Aorta (tissue), 5 donors: Measurements from ENCODE around the gene SMG7. TPM values are rescaled to one million over a fixed set of nuclear protein-coding genes. Genes with fewer than 3 reads are reported as not detected.
A peak's percentile ranks its signal among the peaks of the same experiment; 100 is the strongest.

ENCODE experiments used
- ATAC-seq: fragments of 200-7000 bp; cut with Tn5 transposase; one replicate; pipeline ENCODE4 v1.9.1; 2022; ENCODE audit warnings: moderate library complexity; ENCODE audit not compliant: low FRiP score
- DNase-seq, 2 donors: peaks; one replicate each; pipeline ENCODE4 v3.0.0-alpha.2; 2020
- H3K27ac ChIP-seq, 2 donors: one replicate each; pipeline ENCODE4 v1.5.1; 2013; ENCODE audit warnings: low read length in 2 of 2, mild to moderate bottlenecking in 2 of 2, moderate library complexity in 2 of 2, control low read depth in 1 of 2, inconsistent platforms in 1 of 2, low read depth in 1 of 2
- H3K27me3 ChIP-seq, 2 donors: one replicate each; pipeline ENCODE4 v1.6.1; 2013; ENCODE audit warnings: control low read depth in 1 of 2, low read length in 1 of 2, mild to moderate bottlenecking in 1 of 2, moderate library complexity in 1 of 2; ENCODE audit not compliant: insufficient read depth in 2 of 2, control insufficient read depth in 1 of 2
- H3K36me3 ChIP-seq, 2 donors: one replicate each; pipeline ENCODE4 v1.6.1; 2013; ENCODE audit warnings: control low read depth in 1 of 2, low read length in 1 of 2, mild to moderate bottlenecking in 1 of 2; ENCODE audit not compliant: insufficient read depth in 2 of 2, control insufficient read depth in 1 of 2
- H3K4me1 ChIP-seq, 2 donors: one replicate each; pipeline ENCODE4 v1.6.1; 2013; ENCODE audit warnings: low read length in 2 of 2, control low read depth in 1 of 2, mild to moderate bottlenecking in 1 of 2, moderate library complexity in 1 of 2; ENCODE audit not compliant: insufficient read depth in 2 of 2, control insufficient read depth in 1 of 2
- H3K4me3 ChIP-seq, 2 donors: one replicate each; pipeline ENCODE4 v1.5.1; 2013; ENCODE audit warnings: low read length in 2 of 2, control low read depth in 1 of 2, mild to moderate bottlenecking in 1 of 2
- H3K9me3 ChIP-seq: one replicate; pipeline ENCODE4 v1.6.1; 2013; ENCODE audit warnings: mild to moderate bottlenecking, low read length; ENCODE audit not compliant: control insufficient read depth
- WGBS, 2 donors: extraction: QIAGEN DNeasy Blood & Tissue Kit; methylation state at CpG; one replicate each; pipeline ENCODE4 v1.1.7; 2013; 5-methylcytosine and 5-hydroxymethylcytosine counted together
- intact Hi-C, 2 donors: fragments of 100-400 bp; cut with DNase I; formaldehyde crosslinking; loops; one replicate each; pipeline versions ENCODE4 v1.14.2 to v1.15.0; 2022
- polyA plus RNA-seq, 2 donors: library from polyadenylated mRNA; stranded (reverse); fragments of 200-250 nt; gene quantifications; one replicate each; pipeline ENCODE4 v1.2.3, GENCODE V29; 2013
- total RNA-seq, 2 donors: library from RNA; stranded (reverse); fragmentation: NEBNext Ultra II Directional; extraction: Animal tissue kit (Norgen Biotek cat#: 25700); gene quantifications; one replicate each; pipeline ENCODE4 v1.2.1, GENCODE V29; 2021
- donor health status: healthy with polysubstance abuse.
- donor health status: Bipolar disorder and iron deficiency.
- donor health status: DM: no; HTN: no; CAD: no.
- donor health status: DM: no; HTN: no; CAD: no.
- donor health status: DM: yes; HTN: yes; CAD: no.

SMG7 gene
- total and polyA plus RNA-seq, 4 donors: 7.4 to 51.0 (median 24.1) TPM

DNA sequence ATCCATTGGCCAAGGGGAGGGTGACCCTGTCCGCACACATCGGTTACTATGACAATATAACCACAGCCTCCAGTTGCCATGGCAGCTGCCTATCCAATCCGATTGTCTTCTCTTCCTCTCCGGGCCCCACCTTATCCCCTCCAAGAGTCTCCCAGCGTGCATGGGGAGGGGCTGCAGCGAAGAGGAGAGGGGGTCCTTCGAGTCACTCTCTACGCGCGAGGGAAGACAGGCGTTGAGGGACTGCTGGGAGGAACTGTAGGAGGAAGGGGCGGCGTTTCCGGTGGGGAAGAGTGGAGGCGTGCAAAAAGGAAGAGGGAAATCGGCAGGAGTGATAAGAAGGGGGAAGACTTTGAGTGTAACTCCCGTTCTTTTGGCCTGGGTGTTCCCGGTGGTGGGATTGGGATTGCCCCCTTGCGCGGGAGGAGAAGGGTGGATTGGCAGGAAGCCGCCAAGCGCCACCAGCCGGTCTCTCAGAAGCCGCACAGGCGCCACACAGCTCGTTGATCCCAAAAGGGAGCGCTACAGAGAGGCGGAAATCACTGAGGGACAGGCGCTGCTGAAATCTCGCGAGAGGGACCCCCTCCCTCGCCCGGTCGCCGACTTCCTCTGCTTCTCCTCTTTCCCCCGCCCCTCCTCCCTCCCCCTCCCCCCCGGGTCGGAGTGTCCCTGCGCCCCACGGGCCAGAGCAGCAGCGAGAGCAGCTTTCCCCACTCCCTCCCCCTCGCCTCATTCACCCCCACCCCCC is 384 bp upstream of the SMG7 start:
- WGBS, 2 donors: 0% methylated on average over 35 to 42 of the region's 42 CpGs

DNA sequence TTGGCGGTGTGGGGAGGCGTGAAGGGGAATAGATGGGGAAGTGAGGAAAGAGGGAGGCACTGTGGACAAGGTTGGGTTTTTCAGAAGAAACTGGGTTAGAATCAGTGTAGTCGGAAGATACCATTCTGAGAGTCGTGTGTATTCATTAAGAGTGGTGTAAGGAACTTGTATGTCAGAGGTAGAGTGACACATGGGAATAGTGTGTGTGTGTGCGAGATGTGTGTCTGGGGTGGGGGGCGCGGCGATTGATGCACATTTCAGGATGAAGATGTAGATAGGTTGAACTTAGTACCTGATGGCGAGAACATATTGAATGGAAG is 878 bp downstream of the SMG7 start:
- Histone ChIP-seq H3K36me3 (no peaks in the 10 kb centered on the region), H3K9me3 (no peaks in the 10 kb centered on the region), H3K27ac (no peak overlapping the region), H3K27me3 (no peaks in the 10 kb centered on the region), H3K4me3 (peak overlapping the region in 1 of 2 donors; percentile 59), H3K4me1 (no peaks in the 10 kb centered on the region)
- DNase-seq (no peak), ATAC-seq (no peak)
- intact Hi-C loops: loop anchor here (2.0 to 5.0 kb wide), 3 partner anchors 69 to 159 kb away; no protein-coding TSS in a partner anchor
- 9 to 14% methylated on average over 9 of the region's 9 CpGs for WGBS, 2 donors

More for the DNA sequence above, 384 bp upstream of the SMG7 start:
- peak overlapping the region; percentile 78 to 87 for H3K27ac ChIP-seq
- no peaks in the 10 kb centered on the region for H3K4me1 ChIP-seq
- intact Hi-C loops: loop anchor here (1.0 to 5.0 kb wide), 5 partner anchors 70 to 189 kb away; partner anchors contain the start of gene ARPC5 (in 1 of the 2)
- H3K27me3 ChIP-seq: no peaks in the 10 kb centered on the region
- DNase-seq (peak; percentile 98 to 99), ATAC-seq (peak; percentile 94)
- H3K4me3 ChIP-seq: peak overlapping the region; percentile 38 to 59
- H3K9me3 ChIP-seq: no peaks in the 10 kb centered on the region
- H3K36me3 ChIP-seq: no peaks in the 10 kb centered on the region

DNA sequence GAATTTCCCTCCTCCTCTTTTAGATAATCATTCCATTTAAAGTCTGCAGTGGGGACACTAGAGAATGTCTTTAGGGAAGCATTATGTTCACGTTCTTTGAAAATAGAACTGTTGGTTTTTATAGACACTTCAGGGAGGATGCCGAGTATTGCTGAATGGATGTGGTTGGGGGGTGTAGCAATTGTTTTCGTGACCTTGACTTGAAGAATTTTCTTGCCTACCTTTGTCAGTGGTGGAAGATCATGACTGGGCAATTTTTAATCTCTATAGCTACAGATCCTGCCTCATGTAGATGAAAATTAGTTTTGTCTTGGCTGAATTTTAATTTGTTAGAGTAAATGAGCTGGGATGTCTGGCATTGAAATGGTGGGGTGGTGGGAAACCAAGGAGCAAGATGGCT is 3.8 kb downstream of the SMG7 start:
- Histone ChIP-seq H3K27me3 (no peaks in the 10 kb centered on the region), H3K27ac (no peak overlapping the region), H3K36me3 (no peaks in the 10 kb centered on the region), H3K4me3 (no peak overlapping the region), H3K9me3 (no peaks in the 10 kb centered on the region), H3K4me1 (peaks cover 0 to 4% of the 10 kb centered on the region in 2 donors)
- DNase-seq (no peak), ATAC-seq (no peak)
- WGBS, 2 donors: 73 to 77% methylated on average over 3 of the region's 3 CpGs
- intact Hi-C loops: no loop called here

- H3K27me3 ChIP-seq: no peaks in the 10 kb centered on the region
- no peaks in the 10 kb centered on the region for H3K36me3 ChIP-seq
- H3K4me3 ChIP-seq: no peak overlapping the region
- H3K4me1 ChIP-seq: peaks cover 0 to 6% of the 10 kb centered on the region in 2 donors
- H3K9me3 ChIP-seq: no peaks in the 10 kb centered on the region
- 65 to 77% methylated on average over 3 of the region's 3 CpGs for WGBS, 2 donors
- H3K27ac ChIP-seq: no peak overlapping the region
- DNase-seq (no peak), ATAC-seq (no peak)
- intact Hi-C loops: no loop called here
These were observed 5.9 kb downstream of the SMG7 start for GRCh38 chr1:183477986-183478781.

- ATAC-seq (no peak), DNase-seq (no peak)
- Histone ChIP-seq H3K4me1 (peaks cover 0 to 6% of the 10 kb centered on the region in 2 donors), H3K4me3 (no peak overlapping the region), H3K36me3 (no peaks in the 10 kb centered on the region), H3K9me3 (no peaks in the 10 kb centered on the region), H3K27me3 (no peaks in the 10 kb centered on the region), H3K27ac (no peak overlapping the region)
- intact Hi-C loops: no loop called here
- WGBS, 2 donors: 63 to 76% methylated on average over 1 of the region's 1 CpG
These were observed 8.7 kb downstream of the SMG7 start for GRCh38 chr1:183480971-183481441.

DNA sequence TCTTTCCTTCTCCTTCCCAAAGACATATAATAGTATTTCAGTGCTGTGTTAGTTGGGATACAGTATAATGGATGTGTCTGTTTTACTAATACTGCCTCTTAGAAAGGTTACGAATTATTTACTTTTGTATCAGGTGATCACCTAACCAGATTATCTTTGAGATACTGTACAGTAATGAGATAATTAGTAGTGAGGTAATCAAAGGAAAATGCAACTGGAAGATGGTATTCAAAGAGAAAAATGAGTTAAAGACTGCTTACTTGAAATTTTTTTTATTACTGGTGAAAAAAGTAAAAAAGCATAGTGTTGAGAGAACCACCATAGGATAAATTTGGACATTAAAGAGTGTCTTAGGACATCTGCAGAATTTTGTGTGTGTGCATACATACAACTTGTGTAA is 10.9 kb downstream of the SMG7 start:
- Histone ChIP-seq H3K27me3 (no peaks in the 10 kb centered on the region), H3K4me3 (no peak overlapping the region), H3K36me3 (no peaks in the 10 kb centered on the region), H3K27ac (no peak overlapping the region), H3K9me3 (no peaks in the 10 kb centered on the region), H3K4me1 (peaks cover 0 to 6% of the 10 kb centered on the region in 2 donors)
- intact Hi-C loops: no loop called here
- DNase-seq (no peak), ATAC-seq (no peak)
- 83 to 90% methylated on average over 1 of the region's 1 CpG for WGBS, 2 donors

DNA sequence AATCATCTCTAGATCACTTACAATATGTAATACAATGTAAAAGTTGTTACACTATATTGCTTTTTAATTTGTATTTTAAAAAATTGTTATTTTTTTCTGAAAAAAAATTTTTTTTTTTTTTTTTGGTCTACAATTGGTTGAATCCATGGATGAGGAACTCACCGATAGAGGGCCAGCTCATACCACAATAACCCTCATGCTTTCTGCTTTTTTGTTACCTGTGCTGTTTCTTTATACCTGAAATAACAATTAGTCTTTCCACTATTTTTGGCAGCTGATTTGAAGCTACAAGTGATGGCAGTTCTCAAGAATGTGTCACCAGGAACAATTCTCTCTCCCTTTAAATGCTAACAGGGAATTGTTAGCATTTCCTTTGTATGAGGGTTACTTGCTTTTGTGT is 12.0 kb downstream of the SMG7 start:
- intact Hi-C loops: no loop called here
- DNase-seq: no peak
- no peak for ATAC-seq
- peaks cover 0 to 6% of the 10 kb centered on the region in 2 donors for H3K4me1 ChIP-seq
- no peak overlapping the region for H3K27ac ChIP-seq
- no peaks in the 10 kb centered on the region for H3K36me3 ChIP-seq
- WGBS, 2 donors: 87 to 96% methylated on average over 1 of the region's 1 CpG
- no peaks in the 10 kb centered on the region for H3K27me3 ChIP-seq
- H3K4me3 ChIP-seq: no peak overlapping the region
- H3K9me3 ChIP-seq: no peaks in the 10 kb centered on the region

DNA sequence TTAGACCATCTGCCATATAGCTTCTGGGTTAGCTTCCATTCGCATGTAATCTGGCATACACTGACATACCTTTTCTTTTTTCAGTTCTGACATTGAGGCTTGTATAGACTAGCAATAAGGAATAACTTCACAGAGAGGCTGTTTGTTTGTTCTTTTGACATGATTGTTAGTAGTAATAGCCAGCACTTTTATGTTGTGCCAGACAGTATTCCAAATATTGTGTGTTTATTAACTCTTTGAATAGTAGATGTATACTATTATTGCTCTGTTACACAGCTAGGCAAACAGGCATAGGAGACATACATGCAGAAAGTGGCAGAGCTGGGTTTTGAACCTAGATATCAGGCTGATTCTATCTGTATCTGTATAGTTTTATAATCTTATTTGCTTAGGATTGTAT is 12.6 kb downstream of the SMG7 start:
- H3K4me1 ChIP-seq: peaks cover 0 to 6% of the 10 kb centered on the region in 2 donors
- ATAC-seq (no peak), DNase-seq (no peak)
- intact Hi-C loops: no loop called here
- no peak overlapping the region for H3K4me3 ChIP-seq
- H3K36me3 ChIP-seq: no peaks in the 10 kb centered on the region
- H3K9me3 ChIP-seq: no peaks in the 10 kb centered on the region
- 79 to 81% methylated on average over 1 of the region's 1 CpG for WGBS, 2 donors
- no peaks in the 10 kb centered on the region for H3K27me3 ChIP-seq
- H3K27ac ChIP-seq: no peak overlapping the region
